DND-41 (cell line): ENCODE results near the gene TRIM15.

ENCODE experiments used
- CTCF ChIP-seq: IDR thresholded peaks from 2 replicates; pipeline ENCODE4 v1.5.1; 2012; ENCODE audit warnings: borderline replicate concordance, low read length, moderate library complexity, mild to moderate bottlenecking; ENCODE audit not compliant: poor library complexity, severe bottlenecking; ENCODE audit errors: extremely low read depth
- EZH2 ChIP-seq: IDR thresholded peaks from 3 replicates; pipeline ENCODE4 v1.6.1; 2012; ENCODE audit warnings: borderline replicate concordance, low read depth, mild to moderate bottlenecking, moderate library complexity, low read length, inconsistent platforms; ENCODE audit not compliant: severe bottlenecking

GRCh38 chr6:30121446-30122366 lies 41.6 kb upstream of the TRIM15 start:
- TF ChIP-seq CTCF (no peak), EZH2 (no peak)
